KMS-11 (cell line): ENCODE measurements around the gene CACUL1.

Source experiments
- H2AFZ ChIP-seq: fragments of 200-600 bp; sonication (generic); 2 replicates; pipeline ENCODE4 v1.6.1; 2016; ENCODE audit warnings: antibody characterized with exemption, mixed run types, low read depth
- H3K27ac ChIP-seq: fragments of 200-600 bp; sonication (generic); 2 replicates; pipeline ENCODE4 v1.6.1; 2016; ENCODE audit warnings: mild to moderate bottlenecking, mixed run types
- H3K27me3 ChIP-seq: fragments of 200-600 bp; sonication (generic); 2 replicates; pipeline ENCODE4 v1.6.1; 2017; ENCODE audit warnings: mild to moderate bottlenecking, low read depth, mixed run types, moderate library complexity; ENCODE audit not compliant: insufficient read depth
- H3K36me3 ChIP-seq: fragments of 200-600 bp; sonication (generic); 2 replicates; pipeline ENCODE4 v1.6.1; 2017; ENCODE audit warnings: mild to moderate bottlenecking, mixed run types; ENCODE audit not compliant: insufficient read depth
- H3K4me1 ChIP-seq: fragments of 200-600 bp; sonication (generic); 2 replicates; pipeline ENCODE4 v1.6.1; 2016; ENCODE audit warnings: mild to moderate bottlenecking, low read depth, mixed run types; ENCODE audit not compliant: poor library complexity, severe bottlenecking
- H3K4me2 ChIP-seq: fragments of 200-600 bp; sonication (generic); 2 replicates; pipeline ENCODE4 v1.7.0; 2016; ENCODE audit warnings: mild to moderate bottlenecking, mixed run types
- H3K4me3 ChIP-seq: fragments of 200-600 bp; sonication (generic); IDR thresholded peaks from 2 replicates; pipeline ENCODE4 v1.6.1; 2017; ENCODE audit warnings: low read depth, low read length, mixed read lengths; ENCODE audit not compliant: insufficient read depth
- H3K79me2 ChIP-seq: fragments of 200-600 bp; sonication (generic); 2 replicates; pipeline ENCODE4 v1.6.1; 2016; ENCODE audit warnings: low read depth, mixed run types; ENCODE audit not compliant: insufficient read depth
- H3K9ac ChIP-seq: fragments of 200-600 bp; sonication (generic); 2 replicates; pipeline ENCODE4 v1.6.1; 2016; ENCODE audit warnings: mild to moderate bottlenecking, mixed run types
- H4K20me1 ChIP-seq: fragments of 200-600 bp; sonication (generic); 2 replicates; pipeline ENCODE4 v1.6.1; 2016; ENCODE audit warnings: mild to moderate bottlenecking, mixed run types; ENCODE audit not compliant: insufficient read depth
- TF ChIP-seq, protein P1 (sequence below): fragments of 200-600 bp; sonication (generic); conservative IDR thresholded peaks from 2 replicates; pipeline ENCODE4 v1.6.1; 2017; ENCODE audit warnings: low read depth, mild to moderate bottlenecking, antibody characterized with exemption, low read length, moderate library complexity, mixed read lengths

The CACUL1 gene

DNA sequence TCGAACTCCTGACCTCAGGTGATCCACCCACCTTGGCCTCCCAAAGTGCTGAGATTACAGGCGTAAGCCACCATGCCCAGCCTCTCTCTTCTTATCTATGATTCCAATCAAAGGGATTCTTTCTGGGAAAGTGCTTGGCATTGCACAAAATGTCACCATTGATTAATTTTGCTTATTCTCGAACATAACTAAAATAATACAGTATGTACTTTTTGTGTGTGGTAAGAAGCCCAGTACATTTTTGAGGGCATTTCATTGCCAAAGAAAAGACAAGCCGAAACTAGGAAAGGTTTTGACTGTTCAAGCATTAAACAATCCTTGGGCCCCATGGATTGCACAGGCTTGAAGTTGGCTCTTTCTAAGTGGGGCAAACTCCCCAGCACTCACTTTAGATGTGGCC lies 18.3 kb upstream of the CACUL1 start:
- no peaks in the 10 kb centered on the region for H3K36me3 ChIP-seq
- no peaks in the 10 kb centered on the region for H3K79me2 ChIP-seq
- H3K27me3 ChIP-seq = no peaks in the 10 kb centered on the region
- no peak overlapping the region for H3K9ac ChIP-seq
- H3K4me1 ChIP-seq = no peaks in the 10 kb centered on the region
- H4K20me1 ChIP-seq = no peaks in the 10 kb centered on the region
- H3K27ac ChIP-seq = no peak overlapping the region
- H3K4me3 ChIP-seq = no peak overlapping the region
- no peak overlapping the region for H2AFZ ChIP-seq
- no peak overlapping the region for H3K4me2 ChIP-seq
- TF ChIP-seq, protein P1, sequence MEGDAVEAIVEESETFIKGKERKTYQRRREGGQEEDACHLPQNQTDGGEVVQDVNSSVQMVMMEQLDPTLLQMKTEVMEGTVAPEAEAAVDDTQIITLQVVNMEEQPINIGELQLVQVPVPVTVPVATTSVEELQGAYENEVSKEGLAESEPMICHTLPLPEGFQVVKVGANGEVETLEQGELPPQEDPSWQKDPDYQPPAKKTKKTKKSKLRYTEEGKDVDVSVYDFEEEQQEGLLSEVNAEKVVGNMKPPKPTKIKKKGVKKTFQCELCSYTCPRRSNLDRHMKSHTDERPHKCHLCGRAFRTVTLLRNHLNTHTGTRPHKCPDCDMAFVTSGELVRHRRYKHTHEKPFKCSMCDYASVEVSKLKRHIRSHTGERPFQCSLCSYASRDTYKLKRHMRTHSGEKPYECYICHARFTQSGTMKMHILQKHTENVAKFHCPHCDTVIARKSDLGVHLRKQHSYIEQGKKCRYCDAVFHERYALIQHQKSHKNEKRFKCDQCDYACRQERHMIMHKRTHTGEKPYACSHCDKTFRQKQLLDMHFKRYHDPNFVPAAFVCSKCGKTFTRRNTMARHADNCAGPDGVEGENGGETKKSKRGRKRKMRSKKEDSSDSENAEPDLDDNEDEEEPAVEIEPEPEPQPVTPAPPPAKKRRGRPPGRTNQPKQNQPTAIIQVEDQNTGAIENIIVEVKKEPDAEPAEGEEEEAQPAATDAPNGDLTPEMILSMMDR = no peak

DNA sequence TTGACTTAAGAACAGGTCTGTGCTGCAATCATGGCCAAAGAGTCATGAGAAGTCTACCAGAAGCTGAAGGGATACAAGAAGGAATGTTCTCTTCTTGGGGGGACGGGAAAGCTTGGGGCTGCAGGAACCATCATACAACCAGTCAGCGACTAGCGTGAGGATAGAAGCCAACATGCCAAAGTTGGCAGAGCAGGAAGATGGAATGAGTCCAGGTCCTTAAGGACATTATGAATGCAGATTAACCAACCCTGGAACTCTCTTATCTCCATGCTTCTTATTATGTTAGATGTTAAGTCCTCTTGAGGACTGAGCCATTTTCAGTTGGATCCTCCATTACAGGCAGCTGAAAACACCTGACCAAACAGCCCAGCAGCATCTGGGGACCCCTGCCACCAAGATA lies 17.2 kb upstream of the CACUL1 start:
- Histone ChIP-seq H3K9ac (no peak overlapping the region), H3K27me3 (no peaks in the 10 kb centered on the region), H3K4me2 (no peak overlapping the region), H2AFZ (no peak overlapping the region), H3K4me1 (no peaks in the 10 kb centered on the region), H3K36me3 (no peaks in the 10 kb centered on the region), H3K27ac (no peak overlapping the region), H4K20me1 (no peaks in the 10 kb centered on the region), H3K79me2 (no peaks in the 10 kb centered on the region), H3K4me3 (no peak overlapping the region)
- TF ChIP-seq, protein P1 = no peak

DNA sequence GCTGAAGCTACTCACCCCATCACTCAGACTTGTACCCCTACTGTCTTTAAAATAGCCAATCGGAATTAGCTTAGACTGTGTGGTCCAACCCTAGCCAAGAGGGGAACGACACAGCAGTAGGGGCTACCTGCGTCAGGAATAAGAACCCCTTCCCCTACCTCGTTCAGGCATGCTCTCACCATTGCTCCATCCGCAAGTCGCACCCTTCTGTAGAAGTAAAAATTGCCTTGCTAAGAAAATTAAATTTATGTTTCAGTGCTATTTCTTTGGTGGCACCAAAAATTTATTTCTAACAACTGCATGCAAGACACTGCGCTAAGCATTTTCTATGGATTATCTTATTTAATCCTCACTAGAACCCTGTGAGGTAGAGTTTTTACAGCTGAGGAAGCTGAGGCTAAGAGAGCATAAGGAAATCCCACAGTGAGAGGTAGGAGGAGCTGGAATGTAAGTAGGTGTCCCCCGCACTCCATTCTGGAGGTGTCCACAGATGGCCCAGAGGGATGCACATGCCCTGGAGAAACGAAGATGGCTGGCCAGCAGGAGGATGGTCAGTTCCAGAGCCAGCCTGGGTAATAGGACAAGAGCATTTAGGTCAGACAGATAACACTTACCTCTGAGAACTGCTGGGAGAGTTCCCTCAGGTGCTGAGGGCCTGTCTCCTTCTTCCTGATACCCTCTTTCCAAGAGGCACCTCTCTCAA lies 15.3 kb upstream of the CACUL1 start:
- TF ChIP-seq, protein P1 = no peak
- H3K4me3 ChIP-seq = no peak overlapping the region
- H4K20me1 ChIP-seq = no peaks in the 10 kb centered on the region
- H3K4me2 ChIP-seq = no peak overlapping the region
- no peaks in the 10 kb centered on the region for H3K27me3 ChIP-seq
- no peak overlapping the region for H3K9ac ChIP-seq
- no peaks in the 10 kb centered on the region for H3K4me1 ChIP-seq
- H2AFZ ChIP-seq = no peak overlapping the region
- no peaks in the 10 kb centered on the region for H3K79me2 ChIP-seq
- no peak overlapping the region for H3K27ac ChIP-seq
- no peaks in the 10 kb centered on the region for H3K36me3 ChIP-seq

DNA sequence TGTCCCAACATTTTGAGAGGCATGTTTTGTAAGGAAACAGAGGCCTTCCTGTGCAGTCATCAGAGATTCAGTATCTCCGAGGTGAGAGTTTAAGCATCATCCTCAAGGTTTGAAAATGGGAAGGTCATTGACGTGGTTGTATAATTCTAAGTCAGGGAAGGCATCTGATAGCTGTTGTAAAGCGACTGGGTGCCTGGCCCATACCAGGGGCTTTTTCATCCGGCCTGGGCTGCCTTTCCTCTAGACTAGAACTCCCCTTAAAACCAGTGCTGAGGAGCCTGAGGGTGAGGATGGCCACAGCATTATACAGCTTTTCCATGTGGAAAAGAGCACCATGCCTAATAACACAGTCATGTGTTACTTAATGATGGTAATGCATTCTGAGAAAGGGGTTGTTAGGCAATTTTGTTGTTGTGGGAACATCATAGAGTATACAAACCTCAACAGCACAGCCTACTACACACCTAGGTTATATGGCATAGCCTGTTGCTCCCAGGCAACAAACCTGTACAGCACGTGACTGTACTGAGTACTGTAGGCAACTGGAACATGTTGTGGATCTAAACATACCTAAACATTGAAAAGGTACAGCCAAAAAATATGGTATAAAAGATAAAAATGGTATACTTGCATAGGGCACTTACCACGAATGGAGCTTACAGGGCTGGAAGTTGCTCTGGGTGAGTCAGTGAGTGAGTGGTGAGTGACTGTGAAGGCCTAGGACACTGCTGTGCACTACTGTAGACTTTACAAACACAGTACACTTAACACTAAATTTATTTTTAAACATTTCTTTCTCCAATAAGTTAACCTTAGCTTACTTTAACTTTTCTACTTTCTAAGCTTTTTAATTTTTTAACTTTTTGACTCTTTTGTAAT lies 13.5 kb upstream of the CACUL1 start:
- no peak overlapping the region for H2AFZ ChIP-seq
- no peaks in the 10 kb centered on the region for H3K79me2 ChIP-seq
- no peak overlapping the region for H3K4me2 ChIP-seq
- no peaks in the 10 kb centered on the region for H4K20me1 ChIP-seq
- no peaks in the 10 kb centered on the region for H3K27me3 ChIP-seq
- no peak overlapping the region for H3K27ac ChIP-seq
- H3K36me3 ChIP-seq = no peaks in the 10 kb centered on the region
- H3K4me1 ChIP-seq = no peaks in the 10 kb centered on the region
- TF ChIP-seq, protein P1 = no peak
- no peak overlapping the region for H3K4me3 ChIP-seq
- H3K9ac ChIP-seq = no peak overlapping the region
